ENCODE measurements around the gene RFNG. TPM values are rescaled to one million over a fixed set of nuclear protein-coding genes. Genes with fewer than 3 reads are reported as not detected.
A peak's percentile ranks its signal among the peaks of the same experiment; 100 is the strongest.

Gene RFNG
- total RNA-seq, 6 donors from 2014 or later = 25.0 to 101 (median 37.5) TPM

DNA sequence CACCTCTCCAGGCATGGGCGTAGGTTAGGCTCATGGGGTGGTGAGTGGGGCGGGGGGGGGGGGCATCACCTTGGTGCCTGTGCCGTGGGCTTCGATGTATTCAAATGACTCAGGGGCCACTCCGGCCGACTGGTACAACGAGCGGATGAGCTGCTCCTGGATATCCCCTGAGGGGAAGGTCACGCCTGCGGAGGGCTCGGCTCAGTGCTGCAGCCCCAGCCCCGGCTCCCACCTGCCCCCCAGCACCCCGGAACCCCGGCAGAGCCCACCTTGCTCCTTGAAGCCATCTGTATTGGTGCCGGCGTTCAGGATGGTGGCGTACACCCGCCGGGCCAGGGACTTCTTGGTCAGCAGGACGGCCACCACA is 41.0 kb upstream of the RFNG start:
- Histone ChIP-seq H3K4me1 (peaks cover 7 to 50% (median 19%) of the 10 kb centered on the region in 4 donors), H3K4me3 (no peak overlapping the region), H3K36me3 (peaks cover 54 to 86% (median 85%) of the 10 kb centered on the region in 4 donors), H3K9me3 (no peaks in the 10 kb centered on the region), H3K27ac (peak overlapping the region in 2 of 4 donors; percentile 6 to 27), H3K27me3 (no peaks in the 10 kb centered on the region)
- 98% methylated on average over 10 of the region's 20 CpGs; no CpG with 5 or more reads in 1 of the 2 donors for WGBS, 2 donors
- ATAC-seq (ENCODE audit: low FRiP score in 2 of 2) (no peak), DNase-seq (no peak)
- TF ChIP-seq POLR2A (IDR thresholded peaks at IDR 0.05) = no peak
- TF ChIP-seq, protein P1, sequence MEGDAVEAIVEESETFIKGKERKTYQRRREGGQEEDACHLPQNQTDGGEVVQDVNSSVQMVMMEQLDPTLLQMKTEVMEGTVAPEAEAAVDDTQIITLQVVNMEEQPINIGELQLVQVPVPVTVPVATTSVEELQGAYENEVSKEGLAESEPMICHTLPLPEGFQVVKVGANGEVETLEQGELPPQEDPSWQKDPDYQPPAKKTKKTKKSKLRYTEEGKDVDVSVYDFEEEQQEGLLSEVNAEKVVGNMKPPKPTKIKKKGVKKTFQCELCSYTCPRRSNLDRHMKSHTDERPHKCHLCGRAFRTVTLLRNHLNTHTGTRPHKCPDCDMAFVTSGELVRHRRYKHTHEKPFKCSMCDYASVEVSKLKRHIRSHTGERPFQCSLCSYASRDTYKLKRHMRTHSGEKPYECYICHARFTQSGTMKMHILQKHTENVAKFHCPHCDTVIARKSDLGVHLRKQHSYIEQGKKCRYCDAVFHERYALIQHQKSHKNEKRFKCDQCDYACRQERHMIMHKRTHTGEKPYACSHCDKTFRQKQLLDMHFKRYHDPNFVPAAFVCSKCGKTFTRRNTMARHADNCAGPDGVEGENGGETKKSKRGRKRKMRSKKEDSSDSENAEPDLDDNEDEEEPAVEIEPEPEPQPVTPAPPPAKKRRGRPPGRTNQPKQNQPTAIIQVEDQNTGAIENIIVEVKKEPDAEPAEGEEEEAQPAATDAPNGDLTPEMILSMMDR (IDR thresholded peaks at IDR 0.05) = no peak
- no peak for TF ChIP-seq EP300 (IDR thresholded peaks at IDR 0.05)
- TF ChIP-seq POLR2AphosphoS5 (IDR thresholded peaks at IDR 0.05) = no peak

DNA sequence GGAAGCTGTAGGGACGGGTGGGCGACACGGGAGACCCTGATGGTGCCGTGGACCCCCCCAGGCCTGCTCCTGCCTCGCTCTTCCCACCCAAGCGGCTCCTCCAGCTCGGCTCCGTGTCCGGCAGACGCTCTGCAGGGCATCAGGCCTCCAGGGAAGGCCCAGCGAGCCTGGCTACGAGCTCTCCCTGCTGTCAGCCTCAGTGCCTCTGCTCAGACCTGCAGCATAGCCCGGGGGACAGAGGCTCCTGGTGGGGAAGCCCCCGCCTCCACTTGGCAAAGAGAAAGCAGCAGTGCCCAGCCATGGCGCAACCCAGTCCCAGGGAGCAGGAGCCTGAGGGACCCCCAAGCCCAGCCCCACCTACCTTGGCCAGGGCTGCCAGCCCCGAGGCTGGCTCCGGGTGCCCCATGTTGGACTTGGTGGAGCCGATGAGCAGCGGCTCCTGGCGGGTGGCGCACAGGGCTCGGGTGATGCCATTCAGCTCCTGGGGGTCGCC is 40.5 kb upstream of the RFNG start:
- H3K4me1 ChIP-seq = peaks cover 3 to 45% (median 17%) of the 10 kb centered on the region in 4 donors
- WGBS, 2 donors = 98 to 100% methylated on average over 6 to 22 of the region's 23 CpGs
- H3K4me3 ChIP-seq = no peak overlapping the region
- ATAC-seq (ENCODE audit: low FRiP score in 2 of 2) (no peak), DNase-seq (peak in 1 of 2 donors; percentile 76)
- no peaks in the 10 kb centered on the region for H3K27me3 ChIP-seq
- TF ChIP-seq POLR2A (IDR thresholded peaks at IDR 0.05) (peak in 1 of 4 donors; percentile 12), EP300 (IDR thresholded peaks at IDR 0.05) (no peak), POLR2AphosphoS5 (IDR thresholded peaks at IDR 0.05) (no peak)
- TF ChIP-seq, protein P1 (IDR thresholded peaks at IDR 0.05) = no peak
- peak overlapping the region in 1 of 4 donors; percentile 27 for H3K27ac ChIP-seq
- H3K36me3 ChIP-seq = peaks cover 58 to 91% (median 90%) of the 10 kb centered on the region in 4 donors
- no peaks in the 10 kb centered on the region for H3K9me3 ChIP-seq

- ATAC-seq (ENCODE audit: low FRiP score in 2 of 2) = no peak
- Histone ChIP-seq H3K9me3 (no peaks in the 10 kb centered on the region), H3K36me3 (peaks cover 65 to 97% (median 97%) of the 10 kb centered on the region in 4 donors), H3K4me1 (peaks cover 0 to 39% (median 10%) of the 10 kb centered on the region in 4 donors), H3K27me3 (no peaks in the 10 kb centered on the region), H3K27ac (no peak overlapping the region), H3K4me3 (no peak overlapping the region)
- peak in 1 of 2 donors; percentile 84 for DNase-seq
- TF ChIP-seq POLR2AphosphoS5 (IDR thresholded peaks at IDR 0.05) (no peak), EP300 (IDR thresholded peaks at IDR 0.05) (no peak), POLR2A (IDR thresholded peaks at IDR 0.05) (peak in 1 of 4 donors; percentile 15)
- TF ChIP-seq, protein P1 (IDR thresholded peaks at IDR 0.05) = no peak
- 94 to 97% methylated on average over 7 to 37 of the region's 37 CpGs for WGBS, 2 donors
Observed at GRCh38 chr17:82091264-82092066, 39.9 kb upstream of the RFNG start.

- no peak overlapping the region for H3K27ac ChIP-seq
- no peaks in the 10 kb centered on the region for H3K9me3 ChIP-seq
- 97 to 98% methylated on average over 6 to 28 of the region's 29 CpGs for WGBS, 2 donors
- no peak overlapping the region for H3K4me3 ChIP-seq
- ATAC-seq (ENCODE audit: low FRiP score in 2 of 2) = no peak
- H3K4me1 ChIP-seq = peaks cover 0 to 32% (median 7%) of the 10 kb centered on the region in 4 donors
- H3K36me3 ChIP-seq = peaks cover 73 to 100% (median 99%) of the 10 kb centered on the region in 4 donors
- TF ChIP-seq, protein P1 (IDR thresholded peaks at IDR 0.05) = no peak
- TF ChIP-seq POLR2A (IDR thresholded peaks at IDR 0.05) = no peak
- TF ChIP-seq POLR2AphosphoS5 (IDR thresholded peaks at IDR 0.05) = no peak
- no peak for TF ChIP-seq EP300 (IDR thresholded peaks at IDR 0.05)
- no peaks in the 10 kb centered on the region for H3K27me3 ChIP-seq
- DNase-seq = no peak
Observed at GRCh38 chr17:82090549-82091263, 39.1 kb upstream of the RFNG start.
